Loucy (cell line): ENCODE data around the gene CERK.
"Not testable (repeated sequence)": the region's sequence is repeated elsewhere in the genome, so short reads cannot be mapped to it uniquely, and the experiment has no call there.

Experiments used
- H2AFZ ChIP-seq: fragments of 200-600 bp; sonication (generic); 2 replicates; pipeline ENCODE4 v1.6.0; 2016; ENCODE audit warnings: antibody characterized with exemption, mild to moderate bottlenecking, low read length, moderate library complexity
- H3F3A ChIP-seq: fragments of 200-600 bp; 2 replicates; pipeline ENCODE4 v1.6.0; 2016; ENCODE audit warnings: antibody characterized with exemption, low read depth, mild to moderate bottlenecking
- H3K27me3 ChIP-seq: fragments of 200-600 bp; sonication (generic); 2 replicates; pipeline ENCODE4 v1.6.1; 2014; ENCODE audit warnings: low read length, mild to moderate bottlenecking; ENCODE audit not compliant: insufficient read depth, poor library complexity, severe bottlenecking
- H3K36me3 ChIP-seq: fragments of 200-600 bp; sonication (generic); 2 replicates; pipeline ENCODE4 v1.6.1; 2016; ENCODE audit warnings: low read length; ENCODE audit not compliant: insufficient read depth
- H3K4me1 ChIP-seq: fragments of 200-600 bp; sonication (generic); 2 replicates; pipeline ENCODE4 v1.5.1; 2014; ENCODE audit warnings: low read length, mild to moderate bottlenecking; ENCODE audit not compliant: insufficient read depth, poor library complexity, severe bottlenecking
- H3K4me2 ChIP-seq: fragments of 200-600 bp; sonication (generic); 2 replicates; pipeline ENCODE4 v1.6.0; 2014; ENCODE audit warnings: antibody characterized with exemption, low read length, low read depth, mild to moderate bottlenecking; ENCODE audit not compliant: poor library complexity, severe bottlenecking
- H3K4me3 ChIP-seq: fragments of 200-600 bp; sonication (generic); 2 replicates; pipeline ENCODE4 v1.5.1; 2014; ENCODE audit warnings: low read length, mild to moderate bottlenecking, mixed read lengths; ENCODE audit not compliant: poor library complexity, severe bottlenecking
- H3K79me2 ChIP-seq: fragments of 200-600 bp; sonication (generic); 2 replicates; pipeline ENCODE4 v1.6.1; 2014; ENCODE audit warnings: low read length; ENCODE audit not compliant: insufficient read depth
- H3K9ac ChIP-seq: fragments of 200-600 bp; sonication (generic); 2 replicates; pipeline ENCODE4 v1.6.0; 2014; ENCODE audit warnings: mild to moderate bottlenecking, low read depth, low read length, moderate library complexity; ENCODE audit not compliant: poor library complexity, severe bottlenecking
- H3K9me2 ChIP-seq: fragments of 200-600 bp; sonication (generic); replicated peaks from 2 replicates; pipeline ENCODE4 v1.6.1; 2016; ENCODE audit warnings: low read depth, low read length, mixed read lengths
- H3K9me3 ChIP-seq: fragments of 200-600 bp; sonication (generic); 2 replicates; pipeline ENCODE4 v1.6.1; 2014; ENCODE audit warnings: mild to moderate bottlenecking, antibody characterized with exemption, low read length, low read depth; ENCODE audit not compliant: insufficient read depth
- H4K20me1 ChIP-seq: fragments of 200-600 bp; sonication (generic); 2 replicates; pipeline ENCODE4 v1.6.0; 2014; ENCODE audit warnings: antibody characterized with exemption, low read length, mild to moderate bottlenecking; ENCODE audit not compliant: insufficient read depth, poor library complexity, severe bottlenecking
- EZH2phosphoT487 ChIP-seq: fragments of 200-600 bp; IDR thresholded peaks from 2 replicates; pipeline ENCODE4 v1.6.1; 2018; ENCODE audit warnings: antibody characterized with exemption, mild to moderate bottlenecking, moderate library complexity, borderline replicate concordance
- TF ChIP-seq, protein P1 (sequence below): fragments of 200-600 bp; sonication (generic); conservative IDR thresholded peaks from 2 replicates; pipeline ENCODE4 v1.5.1; 2014; ENCODE audit warnings: mild to moderate bottlenecking, antibody characterized with exemption, low read length

Gene CERK

DNA sequence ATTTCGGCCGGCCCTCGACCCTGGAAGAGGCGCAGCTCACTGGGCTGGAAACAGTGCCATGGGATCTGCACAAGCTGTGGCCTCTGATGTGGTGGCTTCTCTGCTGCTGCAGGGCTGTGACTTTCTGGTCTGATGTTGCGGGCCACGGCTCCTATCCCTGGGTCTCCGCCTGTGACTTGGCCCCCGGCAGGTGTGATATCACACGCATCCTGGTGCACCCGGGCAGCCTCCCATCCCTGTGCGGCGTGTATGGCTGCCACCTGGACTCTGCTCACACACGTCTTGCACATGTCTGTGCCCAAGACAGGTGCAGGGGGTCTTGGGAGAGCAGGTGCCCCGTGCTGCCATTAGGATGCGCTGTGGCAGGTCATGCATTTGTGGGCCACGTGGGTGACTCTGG is 86.7 kb downstream of the CERK start:
- Histone ChIP-seq H3K9ac (no peak overlapping the region), H3K4me1 (peaks cover 15% of the 10 kb centered on the region), H3F3A (no peaks in the 10 kb centered on the region), H3K9me2 (no peaks in the 10 kb centered on the region), H3K9me3 (no peaks in the 10 kb centered on the region), H3K4me2 (no peak overlapping the region), H4K20me1 (no peaks in the 10 kb centered on the region), H3K36me3 (no peaks in the 10 kb centered on the region; the same call in 1 of the 2 replicates), H3K79me2 (no peaks in the 10 kb centered on the region; the same call in 1 of the 2 replicates), H2AFZ (no peak overlapping the region), H3K27me3 (no peaks in the 10 kb centered on the region), H3K4me3 (no peak overlapping the region)
- TF ChIP-seq, protein P1, sequence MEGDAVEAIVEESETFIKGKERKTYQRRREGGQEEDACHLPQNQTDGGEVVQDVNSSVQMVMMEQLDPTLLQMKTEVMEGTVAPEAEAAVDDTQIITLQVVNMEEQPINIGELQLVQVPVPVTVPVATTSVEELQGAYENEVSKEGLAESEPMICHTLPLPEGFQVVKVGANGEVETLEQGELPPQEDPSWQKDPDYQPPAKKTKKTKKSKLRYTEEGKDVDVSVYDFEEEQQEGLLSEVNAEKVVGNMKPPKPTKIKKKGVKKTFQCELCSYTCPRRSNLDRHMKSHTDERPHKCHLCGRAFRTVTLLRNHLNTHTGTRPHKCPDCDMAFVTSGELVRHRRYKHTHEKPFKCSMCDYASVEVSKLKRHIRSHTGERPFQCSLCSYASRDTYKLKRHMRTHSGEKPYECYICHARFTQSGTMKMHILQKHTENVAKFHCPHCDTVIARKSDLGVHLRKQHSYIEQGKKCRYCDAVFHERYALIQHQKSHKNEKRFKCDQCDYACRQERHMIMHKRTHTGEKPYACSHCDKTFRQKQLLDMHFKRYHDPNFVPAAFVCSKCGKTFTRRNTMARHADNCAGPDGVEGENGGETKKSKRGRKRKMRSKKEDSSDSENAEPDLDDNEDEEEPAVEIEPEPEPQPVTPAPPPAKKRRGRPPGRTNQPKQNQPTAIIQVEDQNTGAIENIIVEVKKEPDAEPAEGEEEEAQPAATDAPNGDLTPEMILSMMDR: no peak
- no peak for TF ChIP-seq EZH2phosphoT487

DNA sequence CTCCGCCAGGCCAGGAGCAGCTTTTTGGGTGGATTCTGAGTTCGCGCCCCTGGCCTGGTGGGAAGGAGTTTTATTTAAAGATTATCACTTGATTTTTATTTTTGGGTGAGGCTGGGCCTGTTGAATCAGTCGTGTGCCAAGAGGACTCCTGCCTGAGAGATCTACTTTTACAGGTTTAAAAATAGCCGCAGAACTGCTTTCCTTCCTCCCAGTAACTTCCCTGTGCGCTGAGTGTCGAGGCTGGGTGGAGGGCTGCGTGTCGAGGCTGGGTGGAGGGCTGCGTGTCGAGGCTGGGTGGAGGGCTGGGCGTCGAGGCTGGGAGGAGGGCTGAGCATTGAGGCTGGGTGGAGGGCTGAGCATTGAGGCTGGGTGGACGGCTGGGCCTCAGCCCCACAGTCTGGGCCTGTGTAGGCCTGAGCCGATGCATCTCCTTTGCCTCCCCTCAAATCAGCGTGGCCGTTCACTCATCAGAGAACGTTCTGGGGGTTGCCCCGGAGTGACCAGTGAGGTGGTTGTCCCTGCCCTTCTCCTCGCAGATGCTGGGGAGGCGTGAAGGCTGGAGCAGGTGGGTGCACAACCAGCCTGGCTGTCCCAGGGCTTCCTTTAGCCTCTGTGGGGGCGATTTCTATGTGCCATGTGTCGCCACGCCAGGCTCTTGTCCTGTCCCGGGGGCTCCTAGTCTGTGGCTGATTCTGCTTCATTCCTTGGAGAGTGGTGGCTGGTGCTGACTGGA is 87.8 kb downstream of the CERK start:
- no peak overlapping the region for H2AFZ ChIP-seq
- no peak overlapping the region for H3K4me2 ChIP-seq
- no peaks in the 10 kb centered on the region; the same call in 1 of the 2 replicates for H3K79me2 ChIP-seq
- H3K4me3 ChIP-seq: no peak overlapping the region
- no peaks in the 10 kb centered on the region for H4K20me1 ChIP-seq
- no peaks in the 10 kb centered on the region; the same call in 1 of the 2 replicates for H3K36me3 ChIP-seq
- no peak for TF ChIP-seq EZH2phosphoT487
- TF ChIP-seq, protein P1: no peak
- no peaks in the 10 kb centered on the region for H3K27me3 ChIP-seq
- H3F3A ChIP-seq: no peaks in the 10 kb centered on the region
- H3K9me2 ChIP-seq: no peaks in the 10 kb centered on the region
- H3K4me1 ChIP-seq: peaks cover 15% of the 10 kb centered on the region
- no peaks in the 10 kb centered on the region for H3K9me3 ChIP-seq
- H3K9ac ChIP-seq: no peak overlapping the region

DNA sequence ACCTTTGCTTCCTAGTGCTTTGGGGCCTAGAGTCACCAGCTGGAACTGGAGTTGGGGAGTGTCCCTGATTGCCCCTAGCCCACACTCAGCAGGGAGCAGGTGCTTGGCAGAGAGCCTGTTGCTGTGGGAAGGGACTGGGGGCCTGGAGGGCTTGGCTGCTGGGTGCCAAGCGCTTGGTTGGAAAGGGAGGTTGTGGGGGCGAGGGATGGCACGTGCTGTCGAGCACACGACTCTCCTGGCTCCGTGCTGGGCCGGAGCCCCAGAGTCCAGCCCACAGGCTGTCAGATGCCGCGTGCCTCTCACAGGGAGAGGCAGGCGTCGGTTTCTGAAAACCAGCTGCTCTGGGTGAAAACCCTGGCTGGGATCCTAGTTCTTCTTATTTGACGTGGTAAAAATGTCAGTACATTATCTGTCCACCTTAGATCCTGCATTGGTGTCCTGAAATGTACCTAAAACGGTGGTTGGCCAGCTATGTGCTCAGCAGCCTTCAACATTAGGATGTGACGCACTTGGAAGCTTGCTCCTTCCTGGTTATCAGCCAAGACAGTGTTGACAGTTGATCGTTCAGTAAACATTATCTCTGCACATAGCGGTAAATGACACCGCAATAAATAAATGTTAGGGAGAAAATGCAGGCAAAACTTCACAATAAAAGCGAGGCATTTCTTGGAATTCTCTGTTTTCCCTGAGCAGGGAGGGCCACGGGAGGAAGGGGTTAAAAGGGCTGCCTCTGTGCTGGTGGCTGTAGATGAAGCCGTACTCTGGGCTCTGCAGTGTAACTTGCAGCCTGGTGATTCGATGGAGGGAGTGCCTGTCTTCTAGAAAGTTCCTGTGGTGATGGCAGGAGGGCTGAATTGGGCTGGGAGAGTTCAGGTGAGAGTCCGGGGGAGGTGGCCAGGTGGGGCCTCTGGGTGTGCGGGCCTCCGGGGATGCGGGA is 88.6 kb downstream of the CERK start:
- Histone ChIP-seq H3K9ac (no peak overlapping the region), H2AFZ (no peak overlapping the region), H3K27me3 (no peaks in the 10 kb centered on the region)

DNA sequence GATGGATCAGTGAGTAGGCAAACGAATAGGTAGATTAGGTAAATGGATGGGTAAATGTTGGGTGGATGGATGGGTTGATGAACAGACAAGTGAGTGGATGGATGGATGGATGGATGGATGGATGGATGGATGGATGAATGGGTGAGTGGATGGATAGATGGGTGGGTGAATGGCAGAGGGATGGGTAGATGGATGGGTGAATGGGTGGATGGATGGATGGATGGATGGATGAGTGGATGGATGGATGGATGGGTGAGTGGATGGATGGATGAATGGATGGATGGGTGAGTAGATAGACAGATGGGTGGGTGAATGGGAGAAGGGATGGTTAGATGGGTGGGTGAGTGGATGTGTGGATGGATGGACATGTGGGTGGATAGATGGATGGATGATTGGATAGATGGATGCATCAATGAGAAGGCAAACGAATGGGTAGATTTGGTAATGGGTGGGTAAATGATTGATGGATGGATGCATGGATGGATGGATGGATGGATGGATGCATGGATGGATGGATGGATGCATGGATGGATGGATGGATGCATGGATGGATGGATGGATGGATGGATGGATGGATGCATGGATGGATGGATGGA is 89.7 kb downstream of the CERK start:
- H3K9ac ChIP-seq, H4K20me1 ChIP-seq, H2AFZ ChIP-seq, H3K79me2 ChIP-seq, H3F3A ChIP-seq, H3K36me3 ChIP-seq, H3K4me1 ChIP-seq, H3K4me2 ChIP-seq, H3K9me3 ChIP-seq, H3K27me3 ChIP-seq, H3K4me3 ChIP-seq, H3K9me2 ChIP-seq: not testable (repeated sequence)

More for the DNA sequence above, 88.6 kb downstream of the CERK start:
- H3K36me3 ChIP-seq: no peaks in the 10 kb centered on the region; the same call in 1 of the 2 replicates
- no peaks in the 10 kb centered on the region; the same call in 1 of the 2 replicates for H3K79me2 ChIP-seq
- no peaks in the 10 kb centered on the region for H3K9me3 ChIP-seq
- H3K4me1 ChIP-seq: peaks cover 15% of the 10 kb centered on the region
- no peaks in the 10 kb centered on the region for H4K20me1 ChIP-seq
- H3K4me2 ChIP-seq: no peak overlapping the region
- no peak overlapping the region for H3K4me3 ChIP-seq
- TF ChIP-seq, protein P1: no peak
- no peak for TF ChIP-seq EZH2phosphoT487
- H3F3A ChIP-seq: no peaks in the 10 kb centered on the region
- no peaks in the 10 kb centered on the region for H3K9me2 ChIP-seq
